H1 (cell line): ENCODE data around the gene OBSL1. TPM values are rescaled to one million over a fixed set of nuclear protein-coding genes. Genes with fewer than 3 reads are reported as not detected.

Source experiments
- CTCF ChIA-PET: fragments of 300-600 bp; sonication (Branson Sonifier 250); formaldehyde crosslinking; loops from one replicate; lab custom pipeline; 2021; ENCODE audit not compliant: partially characterized antibody; lab: Charles Lee
- POLR2A ChIA-PET: fragments of 300-600 bp; sonication (Branson Sonifier 250); formaldehyde crosslinking; loops from one replicate; lab custom pipeline; 2021; ENCODE audit warnings: inconsistent platforms; ENCODE audit not compliant: partially characterized antibody; lab: Charles Lee
- DNase-seq, 2 experiments: peaks; one replicate each; pipeline versions ENCODE4 v3.0.0 to v3.0.0-alpha.2; 2010 to 2022; ENCODE audit warnings: low spot score in 2 of 2, low read depth in 1 of 2, mixed read lengths in 1 of 2
- FAIRE-seq: peaks from 2 replicates; lab custom pipeline; 2011; peaks lifted over from hg19 to GRCh38; lab: Jason Lieb, UNC
- H2AFZ ChIP-seq: 2 replicates; pipeline ENCODE4 v1.8.1; 2012; ENCODE audit warnings: low read length, inconsistent platforms
- H2AK5ac ChIP-seq: 2 replicates; pipeline ENCODE4 v1.6.1; 2013; ENCODE audit warnings: low read depth, low read length
- H2BK120ac ChIP-seq: replicated peaks from 2 replicates; pipeline ENCODE3; 2013; ENCODE audit warnings: low read depth, low read length, inconsistent platforms
- H2BK12ac ChIP-seq: 2 replicates; pipeline ENCODE4 v1.6.1; 2013; ENCODE audit warnings: low read depth, low read length
- H2BK15ac ChIP-seq: 2 replicates; pipeline ENCODE4 v1.6.1; 2013; ENCODE audit warnings: low read length
- H2BK20ac ChIP-seq: 2 replicates; pipeline ENCODE4 v1.6.1; 2013; ENCODE audit warnings: low read length
- H2BK5ac ChIP-seq: 2 replicates; pipeline ENCODE4 v1.6.1; 2013; ENCODE audit warnings: low read depth, low read length
- H3K14ac ChIP-seq: 2 replicates; pipeline ENCODE4 v1.6.1; 2013; ENCODE audit warnings: inconsistent platforms; ENCODE audit not compliant: insufficient read length
- H3K18ac ChIP-seq: 2 replicates; pipeline ENCODE4 v1.6.1; 2013; ENCODE audit warnings: low read length; ENCODE audit errors: extremely low read depth
- H3K23ac ChIP-seq: 2 replicates; pipeline ENCODE4 v1.6.1; 2013; ENCODE audit warnings: inconsistent platforms; ENCODE audit not compliant: insufficient read length
- H3K23me2 ChIP-seq: 2 replicates; pipeline ENCODE4 v1.6.1; 2013; ENCODE audit warnings: low read depth, low read length
- H3K27ac ChIP-seq: 2 replicates; pipeline ENCODE4 v1.6.1; 2011; ENCODE audit warnings: low read depth, low read length, inconsistent platforms
- H3K27me3 ChIP-seq, 4 experiments: replicated peaks in 1 of 4; 1 replicate in 1 of 4; 2 replicates in 3 of 4; pipeline versions ENCODE4 v1.6.1 to v1.8.1; 2011 to 2013; ENCODE audit warnings: low read length in 3 of 4, mild to moderate bottlenecking in 3 of 4, inconsistent platforms in 2 of 4, mixed read lengths in 2 of 4, moderate library complexity in 1 of 4; ENCODE audit not compliant: control insufficient read depth in 3 of 4, insufficient read depth in 3 of 4; ENCODE audit errors: extremely low read depth in 1 of 4
- H3K36me3 ChIP-seq, 4 experiments: 2 replicates each; pipeline versions ENCODE4 v1.6.1 to v1.8.1; 2011 to 2013; ENCODE audit warnings: mild to moderate bottlenecking in 4 of 4, low read length in 3 of 4, moderate library complexity in 2 of 4, control low read depth in 1 of 4, inconsistent platforms in 1 of 4; ENCODE audit not compliant: insufficient read depth in 4 of 4, control insufficient read depth in 2 of 4
- H3K4ac ChIP-seq: replicated peaks from 2 replicates; pipeline ENCODE3; 2013; ENCODE audit warnings: low read length, low read depth, mixed read lengths, inconsistent platforms; ENCODE audit not compliant: insufficient read length
- H3K4me1 ChIP-seq, 4 experiments: replicated peaks in 1 of 4; 1 replicate in 1 of 4; 2 replicates in 3 of 4; pipeline versions ENCODE4 v1.6.1 to v1.8.1; 2011 to 2013; ENCODE audit warnings: low read length in 3 of 4, inconsistent platforms in 2 of 4, mixed read lengths in 1 of 4; ENCODE audit not compliant: insufficient read depth in 4 of 4, control insufficient read depth in 3 of 4
- H3K4me2 ChIP-seq, 2 experiments: 2 replicates each; pipeline versions ENCODE4 v1.6.1 to v1.8.1; 2011 to 2013; ENCODE audit warnings: low read depth in 2 of 2, low read length in 2 of 2, control low read depth in 1 of 2, inconsistent platforms in 1 of 2, mild to moderate bottlenecking in 1 of 2; ENCODE audit not compliant: insufficient read depth in 1 of 2
- H3K4me3 ChIP-seq, 4 experiments: fragments of 200-600, 300-600 bp in 1 of 4; sonication (generic), shearing (Covaris generic), sonication (Bioruptor Twin) in 1 of 4; 2 replicates each; pipeline versions ENCODE4 v1.5.1 to v1.8.1; 2011 to 2016; ENCODE audit warnings: low read length in 4 of 4, low read depth in 3 of 4, control low read depth in 2 of 4, inconsistent platforms in 2 of 4, mild to moderate bottlenecking in 2 of 4, mixed read lengths in 1 of 4, moderate library complexity in 1 of 4; ENCODE audit not compliant: insufficient read depth in 2 of 4; ENCODE audit errors: extremely low read depth in 1 of 4
- H3K56ac ChIP-seq: replicated peaks from 2 replicates; pipeline ENCODE3; 2013; ENCODE audit warnings: low read depth, mild to moderate bottlenecking, mixed read lengths, low read length, inconsistent platforms; ENCODE audit not compliant: insufficient read length
- H3K79me1 ChIP-seq: 2 replicates; pipeline ENCODE4 v1.6.1; 2013; ENCODE audit warnings: low read depth, low read length, control low read depth
- H3K79me2 ChIP-seq, 2 experiments: 2 replicates each; pipeline versions ENCODE4 v1.6.1 to v1.8.1; 2012 to 2013; ENCODE audit warnings: low read length in 2 of 2, mild to moderate bottlenecking in 2 of 2, inconsistent platforms in 1 of 2; ENCODE audit not compliant: insufficient read depth in 2 of 2, control insufficient read depth in 1 of 2
- H3K9ac ChIP-seq, 4 experiments: replicated peaks in 1 of 4; 1 replicate in 1 of 4; 2 replicates in 3 of 4; pipeline versions ENCODE4 v1.6.1 to v1.8.1; 2011 to 2013; ENCODE audit warnings: low read depth in 3 of 4, low read length in 3 of 4, control low read depth in 2 of 4, mild to moderate bottlenecking in 2 of 4, moderate library complexity in 2 of 4, inconsistent platforms in 1 of 4; ENCODE audit errors: extremely low read depth in 1 of 4
- H3K9me3 ChIP-seq, 2 experiments: 2 replicates each; pipeline versions ENCODE4 v1.6.1 to v1.8.1; 2012 to 2013; ENCODE audit warnings: mild to moderate bottlenecking in 2 of 2, moderate library complexity in 2 of 2, control low read depth in 1 of 2, inconsistent platforms in 1 of 2, low read depth in 1 of 2, low read length in 1 of 2, mixed read lengths in 1 of 2; ENCODE audit not compliant: insufficient read depth in 2 of 2
- H4K20me1 ChIP-seq, 2 experiments: replicated peaks in 1 of 2; 2 replicates each; pipeline versions ENCODE3 to v1.8.1; 2011 to 2013; ENCODE audit warnings: inconsistent platforms in 2 of 2, low read length in 2 of 2, mild to moderate bottlenecking in 1 of 2; ENCODE audit not compliant: insufficient read depth in 2 of 2, control insufficient read depth in 1 of 2
- H4K5ac ChIP-seq: 2 replicates; pipeline ENCODE4 v1.6.1; 2013; ENCODE audit warnings: low read length, low read depth, mixed read lengths, inconsistent platforms; ENCODE audit not compliant: insufficient read length
- H4K8ac ChIP-seq: 2 replicates; pipeline ENCODE4 v1.8.0; 2013; ENCODE audit warnings: mild to moderate bottlenecking, moderate library complexity, low read length, inconsistent platforms; ENCODE audit not compliant: insufficient read depth; ENCODE audit errors: extremely low read depth
- H4K91ac ChIP-seq: replicated peaks from 2 replicates; pipeline ENCODE3; 2013; ENCODE audit warnings: low read length, mixed read lengths, inconsistent platforms; ENCODE audit not compliant: insufficient read length
- BCL11A ChIP-seq, 2 experiments: IDR thresholded peaks; one replicate each; pipeline ENCODE4 v1.6.1; 2011; ENCODE audit warnings: low read depth in 2 of 2, low read length in 2 of 2, mild to moderate bottlenecking in 2 of 2
- CBX5 ChIP-seq: fragments of 300-800, 300-1000 bp; sonication (generic); IDR thresholded peaks from 2 replicates; pipeline ENCODE4 v1.7.1; 2016; ENCODE audit warnings: antibody characterized with exemption, low read length, low read depth
- CTBP2 ChIP-seq: IDR thresholded peaks from 2 replicates; pipeline ENCODE4 v1.7.0; 2011; ENCODE audit warnings: borderline replicate concordance, mild to moderate bottlenecking, moderate library complexity, mixed read lengths, low read length; ENCODE audit not compliant: insufficient read depth, insufficient read length
- EP300 ChIP-seq, 2 experiments: IDR thresholded peaks; 1 replicate in 1 of 2; 2 replicates in 1 of 2; pipeline ENCODE4 v1.6.1; 2011 to 2012; ENCODE audit warnings: low read depth in 2 of 2, low read length in 2 of 2, mild to moderate bottlenecking in 2 of 2, borderline replicate concordance in 1 of 2, inconsistent platforms in 1 of 2, moderate library complexity in 1 of 2
- HDAC6 ChIP-seq: IDR thresholded peaks from one replicate; pipeline ENCODE4 v1.7.1; 2012; ENCODE audit warnings: low read depth, mild to moderate bottlenecking, inconsistent platforms, low read length, moderate library complexity
- RFX5 ChIP-seq: IDR thresholded peaks from 2 replicates; pipeline ENCODE4 v1.6.1; 2011; ENCODE audit warnings: low read depth, low read length, improper control_type of control experiment, borderline replicate concordance
- RNF2 ChIP-seq: fragments of 200-900, 300-1000 bp; sonication (generic); IDR thresholded peaks from 2 replicates; pipeline ENCODE4 v1.7.1; 2016; ENCODE audit warnings: borderline replicate concordance, low read depth, mild to moderate bottlenecking, antibody characterized with exemption, low read length; ENCODE audit not compliant: poor library complexity, severe bottlenecking; ENCODE audit errors: missing control alignments
- SIRT6 ChIP-seq: IDR thresholded peaks from one replicate; pipeline ENCODE4 v1.7.1; 2012; ENCODE audit warnings: low read length, inconsistent platforms
- TAF7 ChIP-seq: optimal IDR thresholded peaks from 2 replicates; pipeline ENCODE3; 2011; ENCODE audit warnings: low read depth, mild to moderate bottlenecking, inconsistent platforms, low read length, moderate library complexity, borderline replicate concordance
- YY1 ChIP-seq: IDR thresholded peaks from 2 replicates; pipeline ENCODE4 v1.6.1; 2011; ENCODE audit warnings: low read depth, mild to moderate bottlenecking, low read length
- ZNF274 ChIP-seq: IDR thresholded peaks from 2 replicates; pipeline ENCODE4 v1.7.0; 2012; ENCODE audit warnings: low read length, borderline replicate concordance; ENCODE audit errors: extremely low read depth
- WGBS, 2 experiments: shearing (Covaris generic) in 1 of 2; methylation state at CpG; one replicate each; pipeline versions ENCODE4 v1.1.6 to v1.1.7; 2013 to 2015; ENCODE audit warnings: low lambda C conversion rate in 2 of 2, mixed read lengths in 2 of 2, inconsistent platforms in 1 of 2, low coverage in 1 of 2, missing lambda C conversion rate in 1 of 2; ENCODE audit not compliant: insufficient replicate concordance in 2 of 2, insufficient coverage in 1 of 2, insufficient read length in 1 of 2; ENCODE audit errors: extremely low coverage in 1 of 2, missing lambda C conversion rate in 1 of 2; 5-methylcytosine and 5-hydroxymethylcytosine counted together
- polyA plus RNA-seq, 7 experiments: library from polyadenylated mRNA; depleted of rRNA in 3 of 7; stranded (reverse) in 5 of 7; unstranded in 2 of 7; fragments of >200 nt in 5 of 7; fragments of 200-250 nt in 2 of 7; gene quantifications; 1 replicate in 5 of 7; 2 replicates in 1 of 7; 4 replicates in 1 of 7; pipeline versions ENCODE4 v1.2.1 to v1.2.3, GENCODE V29; 2011 to 2013; ENCODE audit warnings: missing spikeins in 2 of 7, mixed read lengths in 2 of 7
- total RNA-seq: library from RNA; stranded (reverse); fragmentation: NEBNext Ultra II Directional; extraction: Animal tissue kit (Norgen Biotek cat#: 25700); gene quantifications from 2 replicates; pipeline ENCODE4 v1.2.1, GENCODE V29; 2021
- TF ChIP-seq, protein P1 (sequence below): IDR thresholded peaks from 2 replicates; pipeline ENCODE4 v1.6.1; 2011; ENCODE audit warnings: low read length, improper control_type of control experiment

Gene OBSL1
- total and polyA plus RNA-seq, 2 of the 8 experiments (the other 6 are each of a cell fraction or from before 2014, with no cell fraction given), result 116 to 127 TPM

- H2BK5ac ChIP-seq, result no peak overlapping the region
- H3K14ac ChIP-seq, result no peak overlapping the region
- H3K18ac ChIP-seq, result no peak overlapping the region
- TF ChIP-seq HDAC6, result no peak
- TF ChIP-seq SIRT6, result no peak
- TF ChIP-seq RFX5, result no peak
- TF ChIP-seq CBX5, result no peak
- no peak for TF ChIP-seq YY1
- no peak for TF ChIP-seq EP300 (IDR thresholded peaks at IDR 0.05; ENCODE audit: borderline replicate concordance in 1 of 2, low read depth in 2 of 2, low read length in 2 of 2)
- TF ChIP-seq CTBP2, result no peak
- TF ChIP-seq, protein P1, sequence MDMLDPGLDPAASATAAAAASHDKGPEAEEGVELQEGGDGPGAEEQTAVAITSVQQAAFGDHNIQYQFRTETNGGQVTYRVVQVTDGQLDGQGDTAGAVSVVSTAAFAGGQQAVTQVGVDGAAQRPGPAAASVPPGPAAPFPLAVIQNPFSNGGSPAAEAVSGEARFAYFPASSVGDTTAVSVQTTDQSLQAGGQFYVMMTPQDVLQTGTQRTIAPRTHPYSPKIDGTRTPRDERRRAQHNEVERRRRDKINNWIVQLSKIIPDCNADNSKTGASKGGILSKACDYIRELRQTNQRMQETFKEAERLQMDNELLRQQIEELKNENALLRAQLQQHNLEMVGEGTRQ, result no peak
- TF ChIP-seq RNF2, result no peak
- no peak for TF ChIP-seq TAF7
- TF ChIP-seq ZNF274, result no peak
- TF ChIP-seq BCL11A (IDR thresholded peaks at IDR 0.05; ENCODE audit: low read depth in 2 of 2, low read length in 2 of 2), result no peak
- peaks cover 0 to 20% (median 10%) of the 10 kb centered on the region in 4 experiments; a peak in 6 of 7 replicates for H3K4me1 ChIP-seq
- no peak overlapping the region for H3K23ac ChIP-seq
- no peak overlapping the region for H4K8ac ChIP-seq
- H3K79me1 ChIP-seq, result no peaks in the 10 kb centered on the region
- peak overlapping the region; percentile 95; the same call in 1 of the 2 replicates for H2BK15ac ChIP-seq
- H2BK20ac ChIP-seq, result no peak overlapping the region
- POLR2A ChIA-PET, result interaction anchor here (0.6 to 3.8 kb wide), 11 partner anchors 11 to 310 kb away, joined by 3 to 14 read pairs (median 3); partner anchors contain the start of genes CHPF and TMEM198
- peaks cover 0 to 24% (median 12%) of the 10 kb centered on the region in 4 experiments; a peak in 6 of 7 replicates for H3K27me3 ChIP-seq
- no peak overlapping the region for H3K4ac ChIP-seq
- 88% methylated on average over 6 of the region's 6 CpGs; no CpG with 5 or more reads in 1 of the 2 experiments for WGBS, 2 experiments
- H3K4me3 ChIP-seq, result no peak overlapping the region
- H3K56ac ChIP-seq, result no peak overlapping the region
- H3K9ac ChIP-seq, result no peak overlapping the region
- H2BK120ac ChIP-seq, result no peak overlapping the region
- H3K36me3 ChIP-seq, result no peaks in the 10 kb centered on the region
- no peak overlapping the region for H2AFZ ChIP-seq
- H2BK12ac ChIP-seq, result peak overlapping the region; percentile 33; the same call in 1 of the 2 replicates
- H4K5ac ChIP-seq, result no peak overlapping the region
- H3K27ac ChIP-seq, result no peak overlapping the region
- H4K91ac ChIP-seq, result no peak overlapping the region
- peaks cover 2% of the 10 kb centered on the region; the same call in 1 of the 2 replicates for H3K23me2 ChIP-seq
- CTCF ChIA-PET, result interaction anchor here (0.8 to 113.1 kb wide), 15 partner anchors 5 to 469 kb away, joined by 3 to 7248 read pairs (median 5); partner anchors contain the start of genes ASIC4, CHPF, DES and GMPPA
- H4K20me1 ChIP-seq, result no peaks in the 10 kb centered on the region
- FAIRE-seq (no peak), DNase-seq (no peak)
- H3K79me2 ChIP-seq, result no peaks in the 10 kb centered on the region
- H2AK5ac ChIP-seq, result no peak overlapping the region; the same call in 1 of the 2 replicates
- H3K9me3 ChIP-seq, result no peaks in the 10 kb centered on the region
- no peak overlapping the region for H3K4me2 ChIP-seq
Observed at GRCh38 chr2:219527076-219527394, 44.3 kb downstream of the OBSL1 start.
